ENCODE measurements around the gene ZC3H6. TPM values are rescaled to one million over a fixed set of nuclear protein-coding genes. Genes with fewer than 3 reads are reported as not detected.
"Not testable (repeated sequence)": the region's sequence is repeated elsewhere in the genome, so short reads cannot be mapped to it uniquely, and the experiment has no call there.

The ZC3H6 gene
- polyA plus RNA-seq, 3 donors, result 1.00 to 5.3 (median 1.5) TPM

DNA sequence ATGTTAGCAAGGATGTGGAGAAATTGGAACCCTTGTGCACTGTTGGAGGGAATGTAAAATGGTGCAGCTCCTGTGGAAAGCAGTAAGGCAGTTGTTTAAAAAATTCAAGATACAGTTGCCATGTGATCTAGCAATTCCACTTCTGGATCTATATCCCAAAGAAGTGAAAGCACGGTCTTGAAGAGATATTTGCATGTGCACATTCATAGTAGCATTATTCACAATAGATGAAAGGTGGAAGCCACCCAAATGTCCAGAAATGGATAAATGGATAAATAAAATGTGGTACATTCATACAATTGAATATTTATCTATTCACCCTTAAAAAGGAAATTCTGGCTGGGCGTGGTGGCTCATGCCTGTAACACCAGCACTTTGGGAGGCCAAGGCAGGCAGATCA is 78.9 kb downstream of the ZC3H6 start:
- not testable (repeated sequence) for H3K27ac ChIP-seq (ENCODE audit: low read depth, low read length)
- 92 to 98% (median 93%) methylated on average over 2 of the region's 2 CpGs for WGBS, 3 donors

GRCh38 chr2:112360055-112360454 is 84.7 kb downstream of the ZC3H6 start:
- 93 to 95% (median 95%) methylated on average over 7 of the region's 7 CpGs for WGBS, 3 donors
- H3K27ac ChIP-seq (ENCODE audit: low read depth, low read length), result not testable (repeated sequence)

Other genes with a start within 250 kb of the ZC3H6 start
- 10 to 100 TPM; 10.0 to 10.3 (median 10.3) TPM for gene TMEM87B, start 220.3 kb upstream of the ZC3H6 start, polyA plus RNA-seq
- gene FBLN7, start 137.2 kb upstream of the ZC3H6 start, polyA plus RNA-seq, result 1 to 10 TPM in 2 of 3 donors, under 1 TPM in 1; 0.66 to 7.1 (median 1.7) TPM
- gene ZC3H8, start 20.6 kb upstream of the ZC3H6 start, polyA plus RNA-seq, result 1 to 10 TPM; 2.9 to 6.3 (median 4.4) TPM
- 1 to 10 TPM in 2 of 3 donors, under 1 TPM in 1; 0.65 to 2.2 (median 1.6) TPM for gene RGPD8, start 158.0 kb downstream of the ZC3H6 start, polyA plus RNA-seq
- 10 to 100 TPM in 1 of 3 donors, 1 to 10 TPM in 2; 3.7 to 10.8 (median 9.9) TPM for gene TTL, start 206.6 kb downstream of the ZC3H6 start, polyA plus RNA-seq

Measured in adipose tissue (tissue), 3 donors.